Transverse colon (tissue), 4 donors: Measurements from ENCODE around the gene SLF2. TPM values are rescaled to one million over a fixed set of nuclear protein-coding genes. Genes with fewer than 3 reads are reported as not detected.

ENCODE experiments used
- DNase-seq: peaks from one replicate; pipeline ENCODE4 v3.0.0-alpha.2; 2019
- H3K27ac ChIP-seq, 4 donors: fragments of 200-600 bp; sonication (generic); 2 replicates each; pipeline ENCODE4 v1.5.1; 2016 to 2018; ENCODE audit warnings: inconsistent platforms in 4 of 4
- H3K27me3 ChIP-seq: fragments of 200-600 bp; sonication (generic); 2 replicates; pipeline ENCODE4 v1.5.1; 2017; ENCODE audit warnings: inconsistent platforms
- H3K36me3 ChIP-seq, 4 donors: fragments of 200-600 bp; sonication (generic); 2 replicates each; pipeline ENCODE4 v1.5.1; 2017 to 2019; ENCODE audit warnings: inconsistent platforms in 4 of 4
- H3K4me1 ChIP-seq, 4 donors: fragments of 200-600 bp; sonication (generic); 2 replicates each; pipeline ENCODE4 v1.5.1; 2017 to 2020; ENCODE audit warnings: inconsistent platforms in 4 of 4
- H3K4me3 ChIP-seq, 4 donors: fragments of 200-600 bp; sonication (generic); 1 replicate in 1 of 4; 2 replicates in 3 of 4; pipeline versions ENCODE4 v1.5.1 to v1.6.1; 2017 to 2019; ENCODE audit warnings: inconsistent platforms in 4 of 4
- H3K9me3 ChIP-seq, 2 donors: fragments of 200-600 bp; sonication (generic); 2 replicates each; pipeline ENCODE4 v1.5.1; 2017 to 2019; ENCODE audit warnings: inconsistent platforms in 2 of 2
- CTCF ChIP-seq, 5 experiments: fragments of 200-600 bp in 3 of 5; fragments of 450-650 bp in 2 of 5; sonication (generic) in 3 of 5; IDR thresholded peaks; 1 replicate in 2 of 5; 2 replicates in 3 of 5; pipeline ENCODE4 v1.5.1; 2016 to 2017; ENCODE audit warnings: antibody characterized with exemption in 5 of 5, inconsistent platforms in 3 of 5, mild to moderate bottlenecking in 2 of 5, moderate library complexity in 1 of 5
- EP300 ChIP-seq: sonication (generic); formaldehyde crosslinking; IDR thresholded peaks from one replicate; pipeline ENCODE4 v1.6.1; 2017; ENCODE audit warnings: antibody characterized with exemption, low read depth
- POLR2A ChIP-seq: fragments of 450-650 bp; IDR thresholded peaks from one replicate; pipeline ENCODE4 v1.6.1; 2016; ENCODE audit warnings: antibody characterized with exemption, mild to moderate bottlenecking, moderate library complexity
- POLR2AphosphoS5 ChIP-seq, 3 donors: sonication (generic); formaldehyde crosslinking; IDR thresholded peaks; one replicate each; pipeline ENCODE4 v1.6.1; 2016; ENCODE audit warnings: antibody characterized with exemption in 3 of 3
- WGBS, 2 donors: methylation state at CpG; one replicate each; pipeline ENCODE4 v1.1.5; 2018; ENCODE audit warnings: low coverage in 1 of 2; 5-methylcytosine and 5-hydroxymethylcytosine counted together
- in situ Hi-C, 4 donors: fragments of 200-750 bp; cut with MboI; loops; one replicate each; pipeline versions ENCODE4 v1.15.0 to v1.15.1; 2017; ENCODE audit warnings: low sequenced_read_pairs in 3 of 4, low pct_ligation_motif_present in 1 of 4, low pct_unique_long_range_greater_than_20kb in 1 of 4
- intact Hi-C: fragments of 100-400 bp; cut with DNase I; formaldehyde crosslinking; loops from one replicate; pipeline ENCODE4 v1.15.1; 2023; ENCODE audit warnings: low total_unique reads
- total RNA-seq, 4 donors: library from RNA; depleted of rRNA; stranded (reverse); fragments of >200 nt; gene quantifications; one replicate each; pipeline ENCODE4 v1.1.0, GENCODE V29; 2016

The SLF2 gene
- total RNA-seq, 4 donors from 2014 or later, result 25.4 to 55.1 (median 33.1) TPM

GRCh38 chr10:100967332-100967731 is 54.6 kb downstream of the SLF2 start:
- H3K27me3 ChIP-seq, result no peaks in the 10 kb centered on the region
- intact Hi-C loops, result loop anchor here (10.0 kb wide), 1 partner anchor 47 kb away; no protein-coding TSS in a partner anchor
- peaks cover 8 to 41% (median 24%) of the 10 kb centered on the region in 4 donors for H3K4me1 ChIP-seq
- DNase-seq, result no peak
- H3K27ac ChIP-seq, result peak overlapping the region; percentile 81 to 91 (median 90)
- 82 to 92% methylated on average over 2 of the region's 2 CpGs for WGBS, 2 donors
- H3K9me3 ChIP-seq, result no peaks in the 10 kb centered on the region
- no peak for TF ChIP-seq POLR2AphosphoS5 (IDR thresholded peaks at IDR 0.05)
- no peak for TF ChIP-seq EP300
- no peak for TF ChIP-seq POLR2A
- TF ChIP-seq CTCF (IDR thresholded peaks at IDR 0.05), result no peak
- no peak overlapping the region for H3K4me3 ChIP-seq
- in situ Hi-C loops, result no loop called here
- peaks cover 0 to 10% (median 0%) of the 10 kb centered on the region in 4 donors for H3K36me3 ChIP-seq

- 40 to 55% methylated on average over 1 to 2 of the region's 2 CpGs for WGBS, 2 donors
- in situ Hi-C loops, result no loop called here
- DNase-seq, result peak; percentile 39
- intact Hi-C loops, result loop anchor here (10.0 kb wide), 1 partner anchor 47 kb away; no protein-coding TSS in a partner anchor
- TF ChIP-seq EP300, result no peak
- no peak for TF ChIP-seq CTCF (IDR thresholded peaks at IDR 0.05)
- no peak for TF ChIP-seq POLR2AphosphoS5 (IDR thresholded peaks at IDR 0.05)
- TF ChIP-seq POLR2A, result no peak
- peaks cover 0 to 3% (median 0%) of the 10 kb centered on the region in 4 donors for H3K36me3 ChIP-seq
- peak overlapping the region; percentile 81 to 91 (median 90) for H3K27ac ChIP-seq
- H3K9me3 ChIP-seq, result no peaks in the 10 kb centered on the region
- H3K4me3 ChIP-seq, result peak overlapping the region in 2 of 4 donors; percentile 75 to 87
- no peaks in the 10 kb centered on the region for H3K27me3 ChIP-seq
- H3K4me1 ChIP-seq, result peaks cover 8 to 47% (median 27%) of the 10 kb centered on the region in 4 donors
Observed at GRCh38 chr10:100968062-100968736, 55.4 kb downstream of the SLF2 start.

GRCh38 chr10:100968863-100969186 is 56.1 kb downstream of the SLF2 start:
- 19 to 40% methylated on average over 1 to 9 of the region's 9 CpGs for WGBS, 2 donors
- in situ Hi-C loops, result no loop called here
- TF ChIP-seq CTCF (IDR thresholded peaks at IDR 0.05) (no peak), POLR2AphosphoS5 (IDR thresholded peaks at IDR 0.05) (no peak), EP300 (no peak), POLR2A (no peak)

GRCh38 chr10:100969187-100970075 is 56.7 kb downstream of the SLF2 start, which contains the start of gene SEMA4G:
SEMA4G (plus strand) TSS chr10:100969504; CDS start chr10:100972913, 3,409 bp downstream.
- TF ChIP-seq EP300 (no peak), POLR2AphosphoS5 (IDR thresholded peaks at IDR 0.05) (peak; percentile 12 to 60 (median 41)), CTCF (IDR thresholded peaks at IDR 0.05) (peak; percentile 75 to 90 (median 78)), POLR2A (peak; percentile 33)
- 2% methylated on average over 59 of the region's 70 CpGs; no CpG with 5 or more reads in 1 of the 2 donors for WGBS, 2 donors

More at GRCh38 chr10:100968863-100969186, 56.1 kb downstream of the SLF2 start:
- peaks cover 8 to 47% (median 27%) of the 10 kb centered on the region in 4 donors for H3K4me1 ChIP-seq
- peak overlapping the region; percentile 81 to 91 (median 90) for H3K27ac ChIP-seq
- H3K4me3 ChIP-seq, result peak overlapping the region; percentile 66 to 88 (median 81)
- DNase-seq, result no peak
- intact Hi-C loops, result loop anchor here (10.0 kb wide), 1 partner anchor 46 kb away; no protein-coding TSS in a partner anchor
- no peaks in the 10 kb centered on the region for H3K27me3 ChIP-seq
- no peaks in the 10 kb centered on the region for H3K36me3 ChIP-seq
- no peaks in the 10 kb centered on the region for H3K9me3 ChIP-seq

More at GRCh38 chr10:100969187-100970075, 56.7 kb downstream of the SLF2 start, which contains the start of gene SEMA4G:
- peaks cover 8 to 47% (median 27%) of the 10 kb centered on the region in 4 donors for H3K4me1 ChIP-seq
- peak; percentile 59 for DNase-seq
- in situ Hi-C loops (no loop called here), intact Hi-C loops (loop anchor here (10.0 kb wide), 1 partner anchor 45 kb away; no protein-coding TSS in a partner anchor)
- no peaks in the 10 kb centered on the region for H3K9me3 ChIP-seq
- no peaks in the 10 kb centered on the region for H3K36me3 ChIP-seq
- H3K27me3 ChIP-seq, result no peaks in the 10 kb centered on the region
- peak within 1 kb of the TSS; percentile 81 to 91 (median 90) for H3K27ac ChIP-seq
- H3K4me3 ChIP-seq, result peak within 1 kb of the TSS; percentile 66 to 88 (median 81)
